Duodenal mucosa (tissue), 2 donors: ENCODE data around the gene KRTAP2-2.

Experiments used
- H3K27ac ChIP-seq: one replicate; pipeline ENCODE4 v1.7.0; 2013; ENCODE audit warnings: low read depth, low read length
- H3K27me3 ChIP-seq, 2 donors: one replicate each; pipeline ENCODE4 v1.7.0; 2013; ENCODE audit warnings: low read length in 2 of 2, control low read depth in 1 of 2; ENCODE audit not compliant: insufficient read depth in 2 of 2, control insufficient read depth in 1 of 2
- H3K36me3 ChIP-seq, 2 donors: one replicate each; pipeline ENCODE4 v1.7.0; 2013; ENCODE audit warnings: low read length in 2 of 2, control low read depth in 1 of 2; ENCODE audit not compliant: insufficient read depth in 2 of 2, control insufficient read depth in 1 of 2
- H3K4me1 ChIP-seq, 2 donors: one replicate each; pipeline ENCODE4 v1.7.0; 2013; ENCODE audit warnings: low read length in 2 of 2, control low read depth in 1 of 2; ENCODE audit not compliant: insufficient read depth in 2 of 2, control insufficient read depth in 1 of 2
- H3K4me3 ChIP-seq, 2 donors: one replicate each; pipeline ENCODE4 v1.7.0; 2013; ENCODE audit warnings: low read length in 2 of 2, low read depth in 1 of 2
- H3K9ac ChIP-seq, 2 donors: one replicate each; pipeline ENCODE4 v1.7.0; 2013; ENCODE audit warnings: low read length in 2 of 2, low read depth in 1 of 2
- H3K9me3 ChIP-seq, 2 donors: one replicate each; pipeline ENCODE4 v1.7.0; 2013; ENCODE audit warnings: low read length in 2 of 2, control low read depth in 1 of 2; ENCODE audit not compliant: control insufficient read depth in 1 of 2

The KRTAP2-2 gene

GRCh38 chr17:41010441-41010840 is 44.6 kb downstream of the KRTAP2-2 start:
- Histone ChIP-seq H3K9me3 (no peaks in the 10 kb centered on the region), H3K27ac (no peak overlapping the region), H3K4me3 (no peak overlapping the region), H3K9ac (no peak overlapping the region), H3K36me3 (no peaks in the 10 kb centered on the region), H3K27me3 (no peaks in the 10 kb centered on the region), H3K4me1 (no peaks in the 10 kb centered on the region)

DNA sequence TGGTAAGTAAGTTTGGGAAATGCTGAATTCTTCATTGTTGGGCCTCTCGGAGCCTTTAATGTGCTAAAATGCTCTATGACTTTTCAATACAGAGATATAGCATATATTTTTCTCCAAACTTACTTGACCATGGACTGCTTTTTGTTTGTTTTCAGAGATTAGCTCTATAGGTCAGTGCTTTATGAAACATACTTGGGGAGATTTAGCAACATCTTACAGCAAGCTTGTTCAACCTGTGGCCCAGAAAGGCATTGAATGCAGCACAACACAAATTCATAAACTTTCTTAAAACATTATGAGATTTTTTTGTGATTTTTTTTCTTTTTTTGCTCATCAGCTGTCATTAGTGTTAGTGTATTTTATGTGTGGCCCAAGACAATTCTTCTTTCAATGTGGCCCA is 45.1 kb downstream of the KRTAP2-2 start:
- no peaks in the 10 kb centered on the region for H3K36me3 ChIP-seq
- no peak overlapping the region for H3K27ac ChIP-seq
- H3K4me1 ChIP-seq, result no peaks in the 10 kb centered on the region
- H3K9ac ChIP-seq, result no peak overlapping the region
- H3K4me3 ChIP-seq, result no peak overlapping the region
- H3K27me3 ChIP-seq, result no peaks in the 10 kb centered on the region
- H3K9me3 ChIP-seq, result no peaks in the 10 kb centered on the region

GRCh38 chr17:41009301-41009760 is 45.7 kb downstream of the KRTAP2-2 start:
- no peaks in the 10 kb centered on the region for H3K9me3 ChIP-seq
- no peak overlapping the region for H3K4me3 ChIP-seq
- H3K27ac ChIP-seq, result no peak overlapping the region
- peaks cover 0 to 2% of the 10 kb centered on the region in 2 donors for H3K27me3 ChIP-seq
- no peaks in the 10 kb centered on the region for H3K36me3 ChIP-seq
- H3K9ac ChIP-seq, result no peak overlapping the region
- no peaks in the 10 kb centered on the region for H3K4me1 ChIP-seq

- no peak within 1 kb of the TSS for H3K27ac ChIP-seq
Observed at GRCh38 chr17:41008811-41009210, 46.2 kb downstream of the KRTAP2-2 start, which contains the start of gene KRTAP3-1. TSS of gene KRTAP3-1 (minus strand) at chr17:41009128. CDS start at chr17:41009074, 54 bp downstream.

More at GRCh38 chr17:41008811-41009210, 46.2 kb downstream of the KRTAP2-2 start, which contains the start of gene KRTAP3-1:
- no peak within 1 kb of the TSS for H3K9ac ChIP-seq
- no peaks in the 10 kb centered on the region for H3K36me3 ChIP-seq
- H3K4me1 ChIP-seq, result no peaks in the 10 kb centered on the region
- H3K4me3 ChIP-seq, result no peak within 1 kb of the TSS
- peaks cover 0 to 4% of the 10 kb centered on the region in 2 donors for H3K27me3 ChIP-seq
- no peaks in the 10 kb centered on the region for H3K9me3 ChIP-seq
